Calu3 (cell line): Measurements from ENCODE around the gene MCTP1. TPM values are rescaled to one million over a fixed set of nuclear protein-coding genes. Genes with fewer than 3 reads are reported as not detected.

Experiments used
- BruUV-seq: library from RNA; stranded (reverse); fragments of 400-500 nt; replicated peaks from 2 replicates; lab custom pipeline; 2021; lab: Mats Ljungman, UMichigan
- CTCF ChIA-PET: fragments of 300-600 bp; sonication (Branson Sonifier 250); formaldehyde crosslinking; loops from one replicate; lab custom pipeline; 2022; ENCODE audit warnings: antibody characterized with exemption; lab: Charles Lee
- DNase-seq: peaks from one replicate; pipeline ENCODE4 v3.0.0; 2022
- H3K27ac Mint-ChIP-seq: one replicate; pipeline ENCODE4 v1.8.0; 2022; ENCODE audit warnings: mixed read lengths; ENCODE audit not compliant: unreplicated experiment
- H3K27me3 Mint-ChIP-seq: one replicate; pipeline ENCODE4 v1.8.0; 2022; ENCODE audit warnings: mixed read lengths; ENCODE audit not compliant: unreplicated experiment
- H3K36me3 Mint-ChIP-seq: one replicate; pipeline ENCODE4 v1.8.0; 2022; ENCODE audit warnings: mild to moderate bottlenecking, moderate library complexity, mixed read lengths; ENCODE audit not compliant: insufficient read depth, unreplicated experiment
- H3K4me1 Mint-ChIP-seq: one replicate; pipeline ENCODE4 v1.8.0; 2022; ENCODE audit warnings: mild to moderate bottlenecking, low read depth, mixed read lengths; ENCODE audit not compliant: unreplicated experiment
- H3K4me3 Mint-ChIP-seq: one replicate; pipeline ENCODE4 v1.8.0; 2022; ENCODE audit warnings: mild to moderate bottlenecking, low read depth, moderate library complexity, mixed read lengths; ENCODE audit not compliant: unreplicated experiment
- H3K9me3 Mint-ChIP-seq: one replicate; pipeline ENCODE4 v1.8.0; 2022; ENCODE audit warnings: low read depth, mixed read lengths; ENCODE audit not compliant: unreplicated experiment
- CTCF ChIP-seq: fragments of 200-600 bp; IDR thresholded peaks from one replicate; pipeline ENCODE4 v1.8.0; 2022; ENCODE audit warnings: antibody characterized with exemption; ENCODE audit not compliant: unreplicated experiment
- intact Hi-C: fragments of 100-400 bp; cut with micrococcal nuclease; formaldehyde crosslinking; loops from one replicate; pipeline ENCODE4 v1.10.0; 2022; ENCODE audit not compliant: unreplicated experiment
- total RNA-seq: library from RNA; stranded (reverse); gene quantifications from 2 replicates; pipeline ENCODE4 v1.2.3, GENCODE V29; 2022

MCTP1 gene
- total RNA-seq, 1 experiment from 2014 or later, result 28.4 TPM

DNA sequence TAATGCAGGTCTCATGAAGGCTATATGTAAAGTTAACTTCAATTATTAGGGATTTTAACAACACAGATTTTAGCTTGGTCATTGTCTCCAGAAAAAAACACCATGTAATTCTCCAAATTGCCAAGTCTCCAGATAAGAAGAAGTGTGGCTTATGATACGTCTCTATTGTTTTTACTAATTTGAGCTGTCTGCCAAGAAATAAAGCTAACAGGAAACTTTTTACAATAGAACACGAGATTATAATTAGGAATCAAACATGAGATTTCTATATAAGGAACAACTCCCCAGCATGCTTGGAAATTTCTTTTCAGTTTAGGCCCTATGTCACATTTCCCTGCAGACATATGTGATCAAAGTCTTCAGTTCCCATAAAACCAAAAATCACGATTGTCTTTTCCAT lies 142.7 kb downstream of the MCTP1 start:
- Mint-ChIP-seq H3K4me1 (no peaks in the 10 kb centered on the region), H3K4me3 (no peak overlapping the region), H3K9me3 (no peaks in the 10 kb centered on the region), H3K36me3 (no peaks in the 10 kb centered on the region), H3K27me3 (peaks cover 14% of the 10 kb centered on the region), H3K27ac (no peak overlapping the region)
- CTCF ChIA-PET, result interaction anchor here (0.5 kb wide), 1 partner anchor 137 kb away, joined by 3 read pairs; no protein-coding TSS in a partner anchor
- DNase-seq, result no peak
- no peak for TF ChIP-seq CTCF
- no TSS peak for BruUV-seq
- intact Hi-C loops, result no loop called here

- no peak for DNase-seq
- H3K4me1 Mint-ChIP-seq, result no peaks in the 10 kb centered on the region
- no peak overlapping the region for H3K27ac Mint-ChIP-seq
- CTCF ChIA-PET, result interaction anchor here (0.8 kb wide), 1 partner anchor 10 kb away, joined by 5 read pairs; no protein-coding TSS in a partner anchor
- no TSS peak for BruUV-seq
- no peaks in the 10 kb centered on the region for H3K9me3 Mint-ChIP-seq
- no peak overlapping the region for H3K4me3 Mint-ChIP-seq
- peaks cover 22% of the 10 kb centered on the region for H3K27me3 Mint-ChIP-seq
- no peaks in the 10 kb centered on the region for H3K36me3 Mint-ChIP-seq
- no peak for TF ChIP-seq CTCF
- intact Hi-C loops, result no loop called here
These were observed 143.8 kb downstream of the MCTP1 start for GRCh38 chr5:95141141-95141540.

GRCh38 chr5:95134326-95134725 lies 150.6 kb downstream of the MCTP1 start:
- CTCF ChIA-PET, result no interaction called here
- no peaks in the 10 kb centered on the region for H3K9me3 Mint-ChIP-seq
- DNase-seq, result no peak
- TF ChIP-seq CTCF, result no peak
- intact Hi-C loops, result no loop called here
- no peaks in the 10 kb centered on the region for H3K36me3 Mint-ChIP-seq
- no peak overlapping the region for H3K27ac Mint-ChIP-seq
- BruUV-seq, result no TSS peak
- no peaks in the 10 kb centered on the region for H3K4me1 Mint-ChIP-seq
- H3K27me3 Mint-ChIP-seq, result peaks cover 17% of the 10 kb centered on the region
- H3K4me3 Mint-ChIP-seq, result no peak overlapping the region

- intact Hi-C loops, result no loop called here
- no TSS peak for BruUV-seq
- Mint-ChIP-seq H3K4me3 (no peak overlapping the region), H3K9me3 (peaks cover 8% of the 10 kb centered on the region), H3K4me1 (no peaks in the 10 kb centered on the region), H3K27me3 (peaks cover 40% of the 10 kb centered on the region), H3K36me3 (no peaks in the 10 kb centered on the region), H3K27ac (no peak overlapping the region)
- no peak for TF ChIP-seq CTCF
- CTCF ChIA-PET, result no interaction called here
- no peak for DNase-seq
These were observed 152.8 kb downstream of the MCTP1 start for GRCh38 chr5:95132096-95132495.
